ENCODE results near the gene MAT1A. TPM values are rescaled to one million over a fixed set of nuclear protein-coding genes. Genes with fewer than 3 reads are reported as not detected.

Gene MAT1A
- total and polyA plus RNA-seq, 2 of the 13 experiments (the other 11 are each of a cell fraction or from before 2014, with no cell fraction given): 57.1 to 76.9 TPM

DNA sequence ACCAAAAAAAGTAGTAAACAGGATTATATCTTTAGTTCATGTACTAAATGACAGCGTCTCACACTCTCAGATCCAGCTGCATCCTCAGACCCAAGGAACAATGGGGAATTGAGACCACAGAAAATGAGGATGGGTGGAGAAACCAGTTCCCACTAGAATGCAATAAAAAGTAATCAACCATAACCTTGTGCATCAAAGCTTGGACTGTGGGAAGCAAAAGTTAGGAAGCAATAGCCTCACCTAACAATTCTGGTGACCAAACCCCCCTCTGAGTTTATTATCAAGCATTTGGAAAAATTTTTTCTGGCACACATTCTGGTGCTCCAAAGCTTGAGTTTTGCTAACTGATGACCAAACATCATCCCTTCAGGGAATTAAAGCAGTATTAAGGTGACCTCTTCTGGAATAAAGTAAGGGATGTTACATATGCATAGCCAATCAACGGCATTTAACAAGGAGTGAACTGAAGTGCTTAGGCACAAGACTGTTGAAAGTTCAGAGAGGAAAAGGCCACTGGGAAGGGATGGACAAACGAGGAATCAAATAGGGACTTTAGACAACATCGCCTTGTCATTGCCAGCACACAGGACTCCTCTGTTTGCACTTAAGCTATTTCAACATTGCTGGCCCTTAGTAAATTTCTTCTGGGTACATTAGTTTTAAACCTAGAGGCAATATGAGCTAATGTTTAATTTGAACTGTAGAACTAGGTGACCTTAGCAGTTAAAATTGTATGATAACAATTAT lies 1.2 kb upstream of the MAT1A start (continued):
- no peak for TF ChIP-seq KDM4B (CRISPR knock-in tag; IDR thresholded peaks at IDR 0.05)
- TF ChIP-seq PLRG1 (conservative IDR thresholded peaks at IDR 0.05): no peak
- TF ChIP-seq, protein P1, sequence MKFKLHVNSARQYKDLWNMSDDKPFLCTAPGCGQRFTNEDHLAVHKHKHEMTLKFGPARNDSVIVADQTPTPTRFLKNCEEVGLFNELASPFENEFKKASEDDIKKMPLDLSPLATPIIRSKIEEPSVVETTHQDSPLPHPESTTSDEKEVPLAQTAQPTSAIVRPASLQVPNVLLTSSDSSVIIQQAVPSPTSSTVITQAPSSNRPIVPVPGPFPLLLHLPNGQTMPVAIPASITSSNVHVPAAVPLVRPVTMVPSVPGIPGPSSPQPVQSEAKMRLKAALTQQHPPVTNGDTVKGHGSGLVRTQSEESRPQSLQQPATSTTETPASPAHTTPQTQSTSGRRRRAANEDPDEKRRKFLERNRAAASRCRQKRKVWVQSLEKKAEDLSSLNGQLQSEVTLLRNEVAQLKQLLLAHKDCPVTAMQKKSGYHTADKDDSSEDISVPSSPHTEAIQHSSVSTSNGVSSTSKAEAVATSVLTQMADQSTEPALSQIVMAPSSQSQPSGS (CRISPR knock-in tag; IDR thresholded peaks at IDR 0.05): 0 out of 2 replicates have a peak, but pooled peaks have one; percentile 30
- TF ChIP-seq ATF1 (CRISPR knock-in tag; IDR thresholded peaks at IDR 0.05): peak; percentile 66; the same call in 1 of the 2 replicates
- TF ChIP-seq ZNF207 (IDR thresholded peaks at IDR 0.05; ENCODE audit: borderline replicate concordance): no peak
- TF ChIP-seq ZEB1 (IDR thresholded peaks at IDR 0.05; ENCODE audit: insufficient replicate concordance, low read depth): no peak
- TF ChIP-seq ZNF546 (CRISPR knock-in tag; conservative IDR thresholded peaks at IDR 0.05): no peak
- TF ChIP-seq, protein P2, sequence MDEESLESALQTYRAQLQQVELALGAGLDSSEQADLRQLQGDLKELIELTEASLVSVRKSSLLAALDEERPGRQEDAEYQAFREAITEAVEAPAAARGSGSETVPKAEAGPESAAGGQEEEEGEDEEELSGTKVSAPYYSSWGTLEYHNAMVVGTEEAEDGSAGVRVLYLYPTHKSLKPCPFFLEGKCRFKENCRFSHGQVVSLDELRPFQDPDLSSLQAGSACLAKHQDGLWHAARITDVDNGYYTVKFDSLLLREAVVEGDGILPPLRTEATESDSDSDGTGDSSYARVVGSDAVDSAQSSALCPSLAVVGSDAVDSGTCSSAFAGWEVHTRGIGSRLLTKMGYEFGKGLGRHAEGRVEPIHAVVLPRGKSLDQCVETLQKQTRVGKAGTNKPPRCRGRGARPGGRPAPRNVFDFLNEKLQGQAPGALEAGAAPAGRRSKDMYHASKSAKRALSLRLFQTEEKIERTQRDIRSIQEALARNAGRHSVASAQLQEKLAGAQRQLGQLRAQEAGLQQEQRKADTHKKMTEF (CRISPR knock-in tag; IDR thresholded peaks at IDR 0.05): peak; percentile 48; the same call in 1 of the 2 replicates
- TF ChIP-seq MAFF (IDR thresholded peaks at IDR 0.05; ENCODE audit: low read depth, low read length): no peak
- TF ChIP-seq ZNF589 (CRISPR knock-in tag; conservative IDR thresholded peaks at IDR 0.05): no peak
- no peak for TF ChIP-seq RNF2 (conservative IDR thresholded peaks at IDR 0.05; ENCODE audit: low read depth)
- TF ChIP-seq ZNF337 (CRISPR knock-in tag; IDR thresholded peaks at IDR 0.05; ENCODE audit: borderline replicate concordance, low read depth): no peak
- TF ChIP-seq ATF7 (IDR thresholded peaks at IDR 0.05): no peak
- no peak for TF ChIP-seq ATF7 (CRISPR knock-in tag; IDR thresholded peaks at IDR 0.05)
- no peak for TF ChIP-seq AGO1 (IDR thresholded peaks at IDR 0.05; ENCODE audit: low read depth, low read length, poor library complexity, severe bottlenecking)
- no peak for TF ChIP-seq MTA3 (CRISPR knock-in tag; IDR thresholded peaks at IDR 0.05)
- TF ChIP-seq ZC3H4 (CRISPR knock-in tag; IDR thresholded peaks at IDR 0.05; ENCODE audit: borderline replicate concordance): no peak
- TF ChIP-seq DNMT1 (CRISPR knock-in tag; IDR thresholded peaks at IDR 0.05): no peak
- no peak for TF ChIP-seq MLXIP (CRISPR knock-in tag; IDR thresholded peaks at IDR 0.05; ENCODE audit: borderline replicate concordance)
- TF ChIP-seq ZMAT5 (CRISPR knock-in tag; IDR thresholded peaks at IDR 0.05; ENCODE audit: borderline replicate concordance, low read depth): no peak
- TF ChIP-seq KLF6 (CRISPR knock-in tag; IDR thresholded peaks at IDR 0.05): peak; percentile 54; the same call in 1 of the 2 replicates
- TF ChIP-seq NCOA5 (CRISPR knock-in tag; IDR thresholded peaks at IDR 0.05): no peak
- TF ChIP-seq ZNF737 (CRISPR knock-in tag; IDR thresholded peaks at IDR 0.05; ENCODE audit: borderline replicate concordance): no peak
- no peak for TF ChIP-seq SMARCC2 (IDR thresholded peaks at IDR 0.05)
- no peak for TF ChIP-seq ZNF430 (CRISPR knock-in tag; IDR thresholded peaks at IDR 0.05)
- TF ChIP-seq ZNF570 (CRISPR knock-in tag; IDR thresholded peaks at IDR 0.05; ENCODE audit: borderline replicate concordance): no peak

All from HepG2 (cell line).